Natural killer cell treated with Interleukin-12 subunit alpha and Interleukin-12 subunit beta and Interleukin-15 and Interleukin-18, amount 100 ng/mL, for 72 hours (primary cell): Measurements from ENCODE around the gene PRICKLE2. TPM values are rescaled to one million over a fixed set of nuclear protein-coding genes. Genes with fewer than 3 reads are reported as not detected.

ENCODE experiments used
- ATAC-seq, 2 donors: fragments of 150-1000 bp; cut with Tn5 transposase in 1 of 2; sonication (Bioruptor Pico), chemical (Tn5 transposase) in 1 of 2; 2 replicates each; pipeline ENCODE4 v1.10.0; 2021
- DNase-seq: peaks from one replicate; pipeline ENCODE4 v3.0.0; 2022; ENCODE audit warnings: low spot score
- H3K27ac Mint-ChIP-seq, 2 donors: 1 replicate in 1 of 2; 2 replicates in 1 of 2; pipeline ENCODE4 v1.8.0; 2022; ENCODE audit warnings: mixed read lengths in 2 of 2, mild to moderate bottlenecking in 1 of 2, moderate library complexity in 1 of 2
- H3K27me3 Mint-ChIP-seq, 2 donors: 1 replicate in 1 of 2; 2 replicates in 1 of 2; pipeline ENCODE4 v1.8.0; 2022; ENCODE audit warnings: mixed read lengths in 2 of 2
- H3K36me3 Mint-ChIP-seq: one replicate; pipeline ENCODE4 v1.8.0; 2022; ENCODE audit warnings: mixed read lengths
- H3K4me1 Mint-ChIP-seq, 2 donors: 1 replicate in 1 of 2; 2 replicates in 1 of 2; pipeline ENCODE4 v1.8.0; 2022; ENCODE audit warnings: low read depth in 2 of 2, mixed read lengths in 2 of 2, mild to moderate bottlenecking in 1 of 2
- H3K4me3 Mint-ChIP-seq: one replicate; pipeline ENCODE4 v1.8.0; 2022; ENCODE audit warnings: mixed read lengths
- H3K9me3 Mint-ChIP-seq: 2 replicates; pipeline ENCODE4 v1.8.0; 2022; ENCODE audit warnings: mixed read lengths
- total RNA-seq, 2 donors: library from RNA; stranded (reverse); gene quantifications; one replicate each; pipeline ENCODE4 v1.2.3, GENCODE V29; 2022

Gene PRICKLE2
- total RNA-seq, 2 donors from 2014 or later, result 0.59 TPM; not detected in 1

DNA sequence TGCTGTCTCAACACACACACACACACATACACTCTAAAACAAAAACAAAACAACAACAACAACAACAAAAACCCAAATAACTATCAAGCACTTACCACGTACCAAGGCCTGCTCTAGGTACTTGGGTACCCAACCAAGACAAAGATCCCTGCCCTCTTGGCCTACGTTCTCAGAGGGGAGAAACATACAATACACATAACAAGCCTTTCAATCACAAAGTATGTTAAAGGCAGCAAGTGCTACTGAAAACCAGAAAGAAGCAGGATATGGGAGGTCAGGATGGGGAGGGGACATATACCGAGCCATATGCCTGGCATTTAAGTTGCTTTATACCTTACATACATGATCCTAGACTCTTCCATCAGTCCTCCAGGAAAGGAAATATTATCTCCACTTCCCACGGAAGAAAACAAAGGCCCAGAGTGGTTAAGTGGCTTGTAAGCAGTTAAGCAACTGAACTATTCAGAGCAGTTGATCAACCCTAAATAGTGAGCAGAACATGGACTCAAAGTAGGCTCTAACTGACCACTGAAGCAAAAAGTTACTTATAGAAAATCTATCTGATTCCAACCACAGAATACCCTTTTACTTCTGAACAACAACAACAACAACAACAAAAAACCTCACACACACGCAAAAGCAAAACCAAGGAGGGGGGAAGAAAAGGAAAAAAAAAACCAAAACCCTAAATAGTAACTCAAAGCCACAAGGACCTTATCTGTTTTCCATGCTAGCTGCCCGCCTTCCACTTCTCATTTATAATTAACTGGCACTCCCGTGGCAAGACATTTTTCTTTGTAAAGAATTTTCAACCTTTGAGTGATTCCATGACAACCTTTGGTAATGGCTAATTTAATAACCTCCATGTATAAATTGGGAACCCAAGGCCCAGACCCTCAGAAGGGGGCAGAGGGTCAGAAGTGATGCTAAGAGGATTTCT is 21.0 kb downstream of the PRICKLE2 start:
- DNase-seq, result no peak
- Mint-ChIP-seq H3K4me1 (no peaks in the 10 kb centered on the region), H3K36me3 (no peaks in the 10 kb centered on the region), H3K4me3 (no peak overlapping the region), H3K27ac (no peak overlapping the region), H3K9me3 (peaks cover 3% of the 10 kb centered on the region), H3K27me3 (peaks cover 2 to 12% of the 10 kb centered on the region in 2 donors)
- no peak for ATAC-seq

DNA sequence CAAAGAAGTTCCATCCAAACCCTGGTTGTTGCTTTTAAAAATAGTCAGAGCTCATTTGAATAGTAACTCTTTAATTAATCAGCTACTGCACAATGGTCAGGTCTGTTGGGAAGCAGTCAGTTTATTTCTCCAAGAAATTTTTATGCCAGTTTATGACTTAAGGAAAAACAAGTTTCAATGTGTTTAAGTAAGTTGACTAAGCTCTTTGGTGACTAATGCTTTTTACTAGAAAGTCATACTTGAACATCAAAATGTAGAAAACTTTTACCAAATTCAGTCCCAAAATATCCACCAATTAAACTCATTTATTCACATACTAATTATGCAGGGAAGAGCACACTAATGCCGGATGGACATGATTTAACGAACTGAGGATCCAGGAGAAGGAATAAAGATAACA is 22.1 kb downstream of the PRICKLE2 start:
- no peak overlapping the region for H3K27ac Mint-ChIP-seq
- H3K4me1 Mint-ChIP-seq, result no peaks in the 10 kb centered on the region
- no peaks in the 10 kb centered on the region for H3K36me3 Mint-ChIP-seq
- H3K4me3 Mint-ChIP-seq, result no peak overlapping the region
- ATAC-seq (no peak), DNase-seq (no peak)
- peaks cover 3% of the 10 kb centered on the region for H3K9me3 Mint-ChIP-seq
- H3K27me3 Mint-ChIP-seq, result peaks cover 2 to 12% of the 10 kb centered on the region in 2 donors

DNA sequence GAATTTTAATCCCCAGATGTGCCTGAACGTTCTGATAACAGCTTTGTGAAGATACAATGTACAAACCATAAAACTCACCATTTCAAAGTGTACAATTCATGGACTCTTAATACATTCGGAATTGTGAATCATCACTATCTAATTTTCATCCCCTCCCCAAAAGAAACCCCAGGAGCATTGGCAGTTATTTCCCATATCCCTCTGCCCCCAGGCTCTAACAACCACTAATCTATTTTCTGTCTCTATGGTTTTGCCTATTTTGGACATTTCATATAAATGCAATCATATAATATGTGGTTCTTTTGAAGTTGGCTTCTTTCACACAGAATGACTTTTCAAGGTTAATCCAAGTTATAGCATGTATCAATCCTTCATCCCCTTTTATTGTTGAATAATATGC is 25.3 kb downstream of the PRICKLE2 start:
- Mint-ChIP-seq H3K4me1 (no peaks in the 10 kb centered on the region), H3K4me3 (no peak overlapping the region), H3K36me3 (peaks cover 4% of the 10 kb centered on the region), H3K27ac (no peak overlapping the region), H3K9me3 (peaks cover 3% of the 10 kb centered on the region), H3K27me3 (peaks cover 2 to 12% of the 10 kb centered on the region in 2 donors)
- DNase-seq (no peak), ATAC-seq (no peak)

DNA sequence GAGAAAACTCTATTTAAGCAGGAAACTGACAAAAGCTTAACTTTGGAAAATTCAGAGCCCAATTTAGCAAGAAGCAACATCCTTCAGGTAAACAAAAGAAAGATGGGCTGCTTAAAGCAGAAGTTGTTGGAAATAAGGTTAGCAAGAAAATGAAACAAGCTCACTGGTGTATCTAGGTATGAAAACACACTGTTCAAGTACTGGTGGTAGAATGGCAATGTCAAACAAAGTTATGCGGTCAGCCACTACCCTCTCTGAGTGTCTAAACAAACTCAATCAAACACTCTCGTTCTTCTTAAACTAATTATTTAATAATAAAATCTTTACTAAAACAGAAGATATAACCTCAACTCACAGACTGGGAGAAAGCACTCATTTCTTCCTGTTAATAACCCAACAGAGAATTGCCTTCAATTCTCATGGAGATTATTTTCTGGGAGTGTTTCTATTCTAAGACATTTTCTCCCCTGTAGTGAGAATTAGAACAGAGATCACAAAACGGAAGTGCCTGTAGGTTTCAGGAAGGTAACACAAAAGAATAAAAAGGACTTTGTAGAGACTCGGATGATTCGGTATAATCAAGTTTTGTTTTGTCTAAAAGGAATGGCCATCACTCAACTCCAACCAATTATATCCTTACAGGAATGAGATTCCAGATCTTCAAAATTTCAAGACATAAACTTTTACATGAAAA is 28.9 kb downstream of the PRICKLE2 start:
- H3K9me3 Mint-ChIP-seq, result peaks cover 5% of the 10 kb centered on the region
- H3K36me3 Mint-ChIP-seq, result peaks cover 8% of the 10 kb centered on the region
- no peak for ATAC-seq
- H3K27me3 Mint-ChIP-seq, result no peaks in the 10 kb centered on the region
- DNase-seq, result no peak
- no peaks in the 10 kb centered on the region for H3K4me1 Mint-ChIP-seq
- no peak overlapping the region for H3K27ac Mint-ChIP-seq
- H3K4me3 Mint-ChIP-seq, result no peak overlapping the region

DNA sequence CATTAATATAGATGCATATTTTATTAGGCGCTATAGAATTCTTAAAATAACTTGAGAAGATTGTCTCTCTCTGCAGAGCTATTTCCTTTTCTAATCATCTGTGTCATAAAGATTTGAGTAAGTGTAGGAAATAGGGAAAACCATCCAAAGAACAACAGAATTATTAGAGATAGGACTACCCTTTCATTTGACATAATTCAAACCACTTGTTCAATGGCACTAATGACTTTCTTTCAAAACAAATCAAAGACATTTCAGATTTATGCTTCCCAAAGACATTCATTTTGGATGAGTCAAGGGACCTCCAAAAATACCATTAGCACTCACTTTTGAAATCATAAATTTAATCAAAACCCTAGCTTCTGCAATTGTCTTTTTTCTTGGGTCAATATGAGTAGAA is 29.5 kb downstream of the PRICKLE2 start:
- no peaks in the 10 kb centered on the region for H3K4me1 Mint-ChIP-seq
- ATAC-seq, result no peak
- peaks cover 8% of the 10 kb centered on the region for H3K9me3 Mint-ChIP-seq
- H3K36me3 Mint-ChIP-seq, result peaks cover 8% of the 10 kb centered on the region
- DNase-seq, result no peak
- H3K27ac Mint-ChIP-seq, result no peak overlapping the region
- no peaks in the 10 kb centered on the region for H3K27me3 Mint-ChIP-seq
- H3K4me3 Mint-ChIP-seq, result no peak overlapping the region

DNA sequence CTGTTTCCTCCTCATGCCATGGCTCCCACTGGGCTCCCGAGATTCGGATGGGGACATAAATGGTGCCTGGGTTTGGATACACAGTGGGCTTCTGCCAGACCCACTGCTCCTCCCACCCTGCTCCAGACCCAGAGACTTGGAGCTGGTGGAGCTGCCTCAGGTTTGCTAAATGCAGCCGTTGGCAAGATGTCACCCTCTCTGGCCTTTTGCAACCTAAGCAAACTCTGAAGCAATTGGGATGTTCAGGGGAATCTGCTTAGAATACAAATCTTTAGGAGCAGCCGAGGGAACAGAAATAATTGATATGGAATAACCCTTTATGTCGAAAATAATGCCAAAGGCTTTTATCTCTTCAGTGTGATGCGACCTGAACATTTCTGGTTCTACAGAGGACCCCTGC is 33.4 kb downstream of the PRICKLE2 start:
- Mint-ChIP-seq H3K4me1 (no peaks in the 10 kb centered on the region), H3K27me3 (no peaks in the 10 kb centered on the region), H3K36me3 (peaks cover 4% of the 10 kb centered on the region), H3K9me3 (peaks cover 8% of the 10 kb centered on the region), H3K4me3 (no peak overlapping the region), H3K27ac (no peak overlapping the region)
- ATAC-seq, result no peak
- no peak for DNase-seq

DNA sequence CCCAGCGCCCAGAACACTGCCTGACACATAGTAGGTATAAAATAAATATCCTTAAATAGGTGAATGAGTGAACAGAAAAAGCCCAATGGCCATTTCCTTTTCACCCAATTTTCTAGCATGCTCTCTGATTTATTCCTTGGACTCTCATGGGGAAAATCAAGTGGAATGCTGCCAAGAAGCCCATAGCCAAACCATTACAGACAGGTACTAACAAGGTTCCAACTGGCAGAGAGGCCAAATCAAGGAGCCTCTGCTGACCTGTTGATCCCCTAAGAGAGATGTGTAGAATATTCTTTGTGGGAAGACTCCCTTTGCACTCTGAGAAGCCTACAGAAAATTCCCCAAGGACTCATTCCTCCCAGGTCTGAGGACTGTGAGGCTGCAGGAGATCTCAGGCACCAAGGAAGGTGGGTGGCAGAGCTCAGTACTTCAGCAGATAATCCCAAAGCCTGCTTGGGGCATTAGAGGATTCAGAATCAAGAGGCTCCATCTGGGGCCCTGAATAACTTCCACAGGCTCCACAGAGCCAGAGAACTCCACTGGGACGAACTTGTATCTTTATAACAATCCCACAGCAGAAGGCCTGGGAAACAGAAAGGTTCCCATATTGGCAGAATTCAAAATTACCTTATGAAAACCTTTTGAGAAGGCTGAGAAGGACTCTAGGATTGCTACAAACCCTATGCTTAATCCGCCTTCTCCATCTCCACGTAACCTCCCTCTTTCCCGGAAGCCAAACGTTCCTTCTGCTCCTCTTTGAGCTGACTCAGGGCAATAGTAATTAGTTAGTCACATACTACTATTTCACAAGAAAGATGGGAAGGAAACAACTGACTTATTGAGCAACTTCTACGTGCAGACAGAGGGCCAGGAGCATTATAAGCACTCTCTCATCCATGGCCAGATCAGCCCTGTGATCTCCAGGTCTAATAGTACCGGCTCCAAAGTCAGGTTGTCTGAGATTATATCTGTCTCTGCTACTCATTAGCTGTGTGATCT is 34.5 kb downstream of the PRICKLE2 start:
- ATAC-seq (no peak), DNase-seq (no peak)
- H3K36me3 Mint-ChIP-seq, result peaks cover 4% of the 10 kb centered on the region
- H3K4me1 Mint-ChIP-seq, result no peaks in the 10 kb centered on the region
- no peak overlapping the region for H3K27ac Mint-ChIP-seq
- H3K9me3 Mint-ChIP-seq, result peaks cover 8% of the 10 kb centered on the region
- no peak overlapping the region for H3K4me3 Mint-ChIP-seq
- no peaks in the 10 kb centered on the region for H3K27me3 Mint-ChIP-seq

DNA sequence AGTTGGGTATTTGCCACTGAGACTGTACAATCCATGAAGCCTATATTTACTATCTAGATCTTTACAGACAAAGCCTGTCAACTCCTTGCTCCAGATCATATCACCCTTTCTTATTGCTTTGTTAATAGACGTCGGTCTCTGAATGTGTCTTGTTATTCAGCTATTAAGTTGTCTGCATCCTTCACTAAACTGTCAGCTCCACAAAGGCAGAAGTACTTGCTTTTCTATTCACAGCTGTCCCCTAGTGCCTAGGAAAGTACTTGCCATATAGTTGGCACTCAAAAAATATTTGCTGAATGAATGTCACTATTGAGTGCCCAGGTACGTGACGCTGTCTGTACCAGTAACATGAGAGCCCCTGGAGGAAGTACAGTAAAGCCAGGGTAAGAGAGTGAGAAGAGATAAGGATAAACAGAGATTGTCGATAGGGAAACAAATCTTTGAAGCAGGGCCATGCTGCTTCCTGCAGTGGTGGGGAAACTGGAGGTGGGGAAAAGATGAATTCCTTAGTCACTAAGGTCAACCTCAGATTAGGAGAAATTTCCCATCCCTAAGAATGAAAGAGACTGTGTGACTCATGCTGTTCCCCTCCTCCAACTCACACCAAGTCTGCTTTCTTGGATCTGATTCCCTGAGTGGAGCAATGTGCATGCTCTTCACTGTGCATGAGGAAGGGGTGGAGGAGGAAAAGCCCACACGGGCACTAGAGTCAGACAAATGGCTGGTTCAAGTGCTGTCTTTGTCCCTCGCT is 36.3 kb downstream of the PRICKLE2 start:
- H3K4me3 Mint-ChIP-seq, result no peak overlapping the region
- H3K4me1 Mint-ChIP-seq, result no peaks in the 10 kb centered on the region
- H3K36me3 Mint-ChIP-seq, result peaks cover 4% of the 10 kb centered on the region
- ATAC-seq (no peak), DNase-seq (no peak)
- H3K27ac Mint-ChIP-seq, result no peak overlapping the region
- H3K9me3 Mint-ChIP-seq, result peaks cover 8% of the 10 kb centered on the region
- H3K27me3 Mint-ChIP-seq, result no peaks in the 10 kb centered on the region

DNA sequence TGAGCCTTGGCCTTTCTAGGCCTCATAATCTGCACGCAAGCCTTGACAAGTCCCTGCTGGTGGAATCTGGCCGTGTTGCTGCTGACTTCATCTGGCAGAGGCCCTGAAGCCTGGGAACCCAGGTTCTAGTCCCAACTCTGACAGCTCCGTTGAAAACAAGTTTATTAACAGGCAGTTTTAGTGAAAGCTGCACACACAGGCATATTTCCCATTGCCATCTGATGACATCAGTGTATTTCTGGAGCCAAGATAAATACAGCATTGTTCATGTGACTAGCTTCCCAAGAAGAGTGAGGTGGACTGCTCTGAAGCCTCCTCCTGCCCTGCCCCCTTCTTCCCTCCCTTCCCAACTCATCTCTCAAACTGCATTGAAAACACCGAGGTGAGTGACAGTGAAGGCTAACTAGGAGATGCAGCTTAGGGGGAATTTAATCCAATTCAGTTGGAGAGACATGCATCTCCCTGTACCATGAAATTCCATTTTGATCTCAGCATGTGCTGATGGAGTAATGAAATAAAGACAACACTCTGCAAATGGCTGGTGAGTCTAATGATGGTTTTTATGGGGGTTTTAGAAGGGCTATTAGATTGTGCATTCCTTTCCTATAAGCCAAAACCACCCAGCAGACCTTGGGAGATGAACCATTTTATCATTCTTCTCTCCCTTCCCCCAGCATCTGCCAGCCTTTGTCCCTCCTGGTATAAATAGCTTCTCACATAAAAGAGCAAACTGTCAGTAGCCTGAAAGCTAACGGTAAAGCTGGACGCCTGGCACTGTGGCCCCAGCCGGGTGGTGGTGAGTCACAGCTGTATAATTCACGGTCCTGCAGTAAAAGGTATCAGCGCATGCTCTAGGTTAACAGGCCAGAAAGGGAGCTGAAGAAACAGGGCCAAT is 38.0 kb downstream of the PRICKLE2 start:
- peaks cover 5% of the 10 kb centered on the region for H3K9me3 Mint-ChIP-seq
- H3K27me3 Mint-ChIP-seq, result no peaks in the 10 kb centered on the region

DNA sequence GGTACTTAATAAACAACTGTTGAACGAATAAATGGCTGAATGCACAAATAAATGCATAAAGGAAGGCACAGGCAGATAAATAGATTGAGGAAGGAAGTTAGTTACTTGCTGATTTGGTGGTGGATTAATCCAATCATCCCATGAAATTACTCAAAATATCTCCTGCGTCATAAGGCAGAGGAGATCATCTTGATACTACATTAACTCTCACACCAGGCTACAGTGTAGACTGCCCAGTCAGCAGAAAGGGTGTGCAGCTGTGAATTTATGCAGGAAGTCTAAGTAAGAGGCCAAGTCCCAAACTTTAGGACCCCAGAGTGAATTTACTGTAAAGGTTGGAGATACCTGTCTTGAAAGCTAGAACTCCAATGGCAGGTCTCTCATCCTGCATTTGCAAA is 38.6 kb downstream of the PRICKLE2 start:
- Mint-ChIP-seq H3K27ac (no peak overlapping the region), H3K27me3 (no peaks in the 10 kb centered on the region), H3K4me3 (no peak overlapping the region), H3K9me3 (peaks cover 5% of the 10 kb centered on the region), H3K36me3 (no peaks in the 10 kb centered on the region), H3K4me1 (no peaks in the 10 kb centered on the region)
- ATAC-seq, result no peak
- no peak for DNase-seq

More for the DNA sequence above, 38.0 kb downstream of the PRICKLE2 start:
- Mint-ChIP-seq H3K27ac (no peak overlapping the region), H3K4me3 (no peak overlapping the region), H3K36me3 (no peaks in the 10 kb centered on the region), H3K4me1 (no peaks in the 10 kb centered on the region)
- ATAC-seq (no peak), DNase-seq (no peak)

DNA sequence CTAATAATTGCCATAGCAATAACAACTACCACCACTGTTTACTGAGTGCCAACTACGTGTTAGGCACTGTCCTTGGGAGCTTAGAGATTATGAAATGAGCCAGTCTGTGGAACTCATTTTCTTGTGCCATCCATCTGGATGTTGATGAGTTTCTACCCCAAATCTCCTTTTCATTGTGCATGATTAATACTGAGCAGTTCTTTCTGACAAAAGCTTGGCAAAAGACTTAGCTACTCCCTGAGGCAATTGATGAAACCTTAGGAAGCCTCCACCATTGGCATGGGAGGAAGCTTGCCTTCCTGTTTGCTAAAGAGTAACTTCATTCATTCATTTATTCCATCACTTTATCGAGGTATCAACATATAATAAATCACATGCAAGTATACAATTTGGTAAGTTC is 39.8 kb downstream of the PRICKLE2 start:
- no peak overlapping the region for H3K4me3 Mint-ChIP-seq
- H3K9me3 Mint-ChIP-seq, result no peaks in the 10 kb centered on the region
- H3K27ac Mint-ChIP-seq, result no peak overlapping the region
- H3K27me3 Mint-ChIP-seq, result no peaks in the 10 kb centered on the region
- ATAC-seq (no peak), DNase-seq (no peak)
- no peaks in the 10 kb centered on the region for H3K36me3 Mint-ChIP-seq
- H3K4me1 Mint-ChIP-seq, result no peaks in the 10 kb centered on the region

DNA sequence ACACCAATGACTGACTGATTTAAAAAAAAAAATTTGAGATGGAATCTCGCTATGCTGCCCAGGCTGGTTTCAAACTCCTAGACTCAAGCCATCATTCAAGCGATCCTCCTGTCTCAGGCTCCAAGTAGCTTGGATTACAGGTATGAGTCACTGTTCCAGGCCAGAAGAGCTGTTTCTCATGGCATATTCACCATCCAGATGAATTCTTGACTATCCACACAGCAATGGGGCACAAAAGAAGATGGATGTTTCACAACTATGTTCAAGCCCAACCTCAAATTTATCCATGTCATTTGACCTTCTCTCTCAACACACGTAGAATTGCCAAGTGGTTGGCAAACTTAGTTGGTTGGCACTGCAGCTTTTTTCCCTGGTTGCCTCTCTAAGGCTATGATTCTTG is 40.6 kb downstream of the PRICKLE2 start:
- no peak for ATAC-seq
- no peak overlapping the region for H3K4me3 Mint-ChIP-seq
- H3K9me3 Mint-ChIP-seq, result no peaks in the 10 kb centered on the region
- no peaks in the 10 kb centered on the region for H3K27me3 Mint-ChIP-seq
- H3K4me1 Mint-ChIP-seq, result no peaks in the 10 kb centered on the region
- H3K27ac Mint-ChIP-seq, result no peak overlapping the region
- no peak for DNase-seq
- no peaks in the 10 kb centered on the region for H3K36me3 Mint-ChIP-seq
